ENCODE measurements around the gene ALDH3A1.

The ALDH3A1 gene

DNA sequence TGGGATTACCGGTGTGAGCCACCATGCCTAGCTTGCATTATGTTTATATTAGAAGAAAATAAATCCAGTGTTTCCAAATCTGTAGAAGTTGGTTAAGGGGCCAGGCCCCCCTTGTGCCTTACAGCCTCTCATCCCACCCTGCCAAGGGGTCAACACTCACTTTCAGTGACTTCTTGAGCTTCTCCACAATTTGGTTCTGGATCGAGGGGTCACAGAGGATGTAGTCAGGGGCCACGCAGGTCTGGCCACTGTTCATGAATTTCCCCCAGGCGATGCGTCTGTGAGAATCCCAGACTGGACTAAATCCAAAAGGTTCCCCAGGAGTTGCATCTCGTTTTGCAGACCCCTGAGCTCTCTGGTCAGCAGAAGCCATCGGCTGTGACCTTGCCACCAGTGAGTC, 7.2 kb downstream of the ALDH3A1 start:
- H3K27me3 ChIP-seq (ENCODE audit: control insufficient read depth in 2 of 2, insufficient read depth in 2 of 2, low read length in 2 of 2), result no peaks in the 10 kb centered on the region
- H3K4me1 ChIP-seq (ENCODE audit: control insufficient read depth in 2 of 2, insufficient read depth in 2 of 2, low read length in 2 of 2), result peaks cover 7 to 10% of the 10 kb centered on the region in 2 donors
- H3K4me3 ChIP-seq (ENCODE audit: low read length in 2 of 2), result no peak overlapping the region
- H3K27ac ChIP-seq (ENCODE audit: low read depth in 2 of 2, low read length in 2 of 2), result no peak overlapping the region
- no peaks in the 10 kb centered on the region for H3K36me3 ChIP-seq (ENCODE audit: control insufficient read depth in 2 of 2, insufficient read depth in 2 of 2, low read length in 2 of 2)
- H3K9me3 ChIP-seq (ENCODE audit: control insufficient read depth in 2 of 2, low read length in 2 of 2), result no peaks in the 10 kb centered on the region
- no peak overlapping the region for H3K9ac ChIP-seq (ENCODE audit: low read depth in 1 of 2, low read length in 2 of 2)

DNA sequence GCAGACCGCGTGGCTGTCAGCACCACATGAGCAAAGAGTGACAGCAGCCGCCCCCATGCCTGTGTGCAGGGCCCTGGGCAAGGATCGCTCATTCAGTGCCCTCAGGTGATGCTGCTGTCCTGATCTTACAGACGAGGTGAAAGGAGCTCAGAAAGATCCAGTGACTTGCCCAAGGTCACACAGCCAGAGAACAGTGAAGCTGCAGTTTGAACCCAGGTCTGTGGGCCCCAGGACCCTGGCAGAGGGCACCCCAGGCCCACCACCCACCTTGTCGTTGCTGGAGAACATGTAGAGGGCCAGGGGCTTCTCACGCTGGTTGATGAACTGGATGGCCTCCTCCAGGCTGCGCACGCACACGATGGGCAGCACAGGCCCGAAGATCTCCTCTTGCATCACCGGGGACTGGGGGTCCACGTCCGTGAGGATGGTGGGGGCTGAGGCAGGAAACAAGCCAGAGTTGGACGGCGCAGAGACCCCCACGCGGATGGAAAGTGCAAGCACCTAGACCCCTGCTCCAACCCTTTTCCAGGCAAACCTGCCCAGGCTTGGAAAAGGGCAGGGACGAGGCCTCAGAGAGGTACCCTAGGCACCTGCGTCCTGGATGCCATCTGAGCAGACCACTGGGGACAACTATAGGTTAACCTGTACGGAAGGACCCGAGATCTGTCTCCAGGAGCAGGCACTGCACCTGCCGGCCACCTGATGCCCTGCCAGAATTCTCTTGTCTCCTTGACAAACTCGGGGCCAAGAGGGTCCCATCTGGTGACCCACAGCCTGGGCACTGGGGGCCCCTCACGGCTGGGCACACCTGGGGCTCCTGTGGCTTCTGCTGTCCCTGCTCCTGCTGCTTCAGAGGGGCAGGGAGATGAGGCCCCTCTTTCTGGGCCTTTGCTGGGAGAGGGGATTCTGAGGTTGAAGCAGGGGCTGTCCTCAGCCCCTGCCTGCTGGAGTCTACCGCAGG, 8.6 kb downstream of the ALDH3A1 start:
- Histone ChIP-seq H3K9ac (ENCODE audit: low read depth in 1 of 2, low read length in 2 of 2) (no peak overlapping the region), H3K27ac (ENCODE audit: low read depth in 2 of 2, low read length in 2 of 2) (no peak overlapping the region), H3K9me3 (ENCODE audit: control insufficient read depth in 2 of 2, low read length in 2 of 2) (no peaks in the 10 kb centered on the region), H3K4me1 (ENCODE audit: control insufficient read depth in 2 of 2, insufficient read depth in 2 of 2, low read length in 2 of 2) (peaks cover 5 to 9% of the 10 kb centered on the region in 2 donors), H3K27me3 (ENCODE audit: control insufficient read depth in 2 of 2, insufficient read depth in 2 of 2, low read length in 2 of 2) (no peaks in the 10 kb centered on the region), H3K4me3 (ENCODE audit: low read length in 2 of 2) (no peak overlapping the region), H3K36me3 (ENCODE audit: control insufficient read depth in 2 of 2, insufficient read depth in 2 of 2, low read length in 2 of 2) (no peaks in the 10 kb centered on the region)

DNA sequence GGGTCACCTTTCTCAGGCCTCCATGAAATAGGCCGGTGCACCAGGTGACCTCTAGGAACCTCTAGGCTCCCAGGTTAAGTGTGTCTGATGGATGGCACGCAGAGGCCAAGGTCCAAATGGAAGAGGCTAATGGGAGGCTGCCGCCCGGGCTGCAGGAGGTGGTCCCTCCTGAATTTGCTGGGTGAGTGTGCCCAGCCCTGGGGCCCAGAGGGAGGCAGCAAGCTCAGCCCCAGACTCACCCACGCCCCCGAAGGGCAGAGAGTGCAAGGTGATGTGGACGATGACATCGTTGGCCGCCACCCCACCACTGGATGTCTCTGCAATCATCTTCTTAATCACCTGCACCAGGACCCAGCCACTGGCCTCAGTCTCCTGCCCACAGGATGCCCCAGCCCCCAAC, 9.3 kb downstream of the ALDH3A1 start:
- Histone ChIP-seq H3K4me1 (ENCODE audit: control insufficient read depth in 2 of 2, insufficient read depth in 2 of 2, low read length in 2 of 2) (peaks cover 12 to 15% of the 10 kb centered on the region in 2 donors), H3K36me3 (ENCODE audit: control insufficient read depth in 2 of 2, insufficient read depth in 2 of 2, low read length in 2 of 2) (no peaks in the 10 kb centered on the region), H3K4me3 (ENCODE audit: low read length in 2 of 2) (no peak overlapping the region), H3K27ac (ENCODE audit: low read depth in 2 of 2, low read length in 2 of 2) (no peak overlapping the region), H3K27me3 (ENCODE audit: control insufficient read depth in 2 of 2, insufficient read depth in 2 of 2, low read length in 2 of 2) (no peaks in the 10 kb centered on the region), H3K9ac (ENCODE audit: low read depth in 1 of 2, low read length in 2 of 2) (no peak overlapping the region), H3K9me3 (ENCODE audit: control insufficient read depth in 2 of 2, low read length in 2 of 2) (no peaks in the 10 kb centered on the region)

DNA sequence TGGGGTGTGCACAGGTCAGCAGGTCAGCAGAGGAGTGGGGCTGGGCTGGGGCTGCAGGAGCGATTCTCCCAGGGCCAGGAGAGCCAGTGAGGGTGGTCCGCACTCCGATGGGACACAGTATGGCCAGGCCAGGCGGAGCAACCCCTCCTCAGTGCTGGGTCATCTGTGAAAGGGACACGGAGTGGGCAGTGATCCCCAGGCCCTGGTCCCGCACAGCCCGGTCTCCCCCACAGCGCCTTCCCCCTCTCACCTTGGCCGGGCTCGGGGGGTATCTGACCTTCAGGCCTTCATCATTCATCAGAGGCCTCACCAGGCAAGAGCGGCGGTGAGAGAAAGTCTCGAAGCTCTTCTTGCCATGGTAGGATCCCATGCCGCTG, 10.0 kb downstream of the ALDH3A1 start:
- Histone ChIP-seq H3K9ac (ENCODE audit: low read depth in 1 of 2, low read length in 2 of 2) (no peak overlapping the region), H3K4me1 (ENCODE audit: control insufficient read depth in 2 of 2, insufficient read depth in 2 of 2, low read length in 2 of 2) (peaks cover 12 to 20% of the 10 kb centered on the region in 2 donors), H3K36me3 (ENCODE audit: control insufficient read depth in 2 of 2, insufficient read depth in 2 of 2, low read length in 2 of 2) (no peaks in the 10 kb centered on the region), H3K4me3 (ENCODE audit: low read length in 2 of 2) (no peak overlapping the region), H3K27me3 (ENCODE audit: control insufficient read depth in 2 of 2, insufficient read depth in 2 of 2, low read length in 2 of 2) (no peaks in the 10 kb centered on the region), H3K27ac (ENCODE audit: low read depth in 2 of 2, low read length in 2 of 2) (no peak overlapping the region), H3K9me3 (ENCODE audit: control insufficient read depth in 2 of 2, low read length in 2 of 2) (no peaks in the 10 kb centered on the region)

DNA sequence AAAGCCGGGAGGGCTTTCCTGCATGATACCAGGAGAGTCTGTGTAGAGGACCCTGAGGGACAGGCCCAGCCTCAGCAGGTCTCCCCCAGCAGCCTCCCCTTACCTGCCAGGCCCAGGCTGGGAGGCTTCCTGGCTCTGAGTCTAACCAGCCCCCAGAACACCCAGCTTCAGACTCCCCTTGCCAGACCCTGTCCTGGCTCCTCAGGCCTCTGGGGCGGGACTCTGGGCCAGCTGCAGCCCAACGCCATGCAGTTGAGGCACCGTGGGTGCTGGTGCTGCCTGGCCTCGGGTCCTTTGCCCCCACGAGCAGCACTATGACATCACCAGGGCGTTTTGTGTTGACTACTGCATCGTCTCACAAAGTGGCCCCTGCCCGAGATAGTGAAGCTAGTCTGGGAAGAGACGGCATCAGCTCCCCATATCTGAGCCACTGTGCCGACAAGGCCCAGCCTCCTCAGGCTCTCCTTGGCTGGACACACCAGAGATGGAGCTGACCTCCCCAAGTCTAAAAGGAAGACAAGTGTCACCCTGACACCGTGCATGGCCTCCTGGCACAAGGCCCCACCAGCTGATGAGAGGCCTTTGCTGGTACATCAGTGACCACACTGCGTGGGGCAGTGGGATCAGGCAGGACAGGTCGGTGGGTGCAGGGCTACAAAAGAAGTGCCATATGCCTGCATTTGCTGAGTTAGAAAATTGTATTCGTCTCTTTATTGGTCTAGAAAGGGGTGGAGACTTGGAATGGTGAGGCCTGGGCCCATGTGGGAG, 10.6 kb downstream of the ALDH3A1 start:
- H3K9me3 ChIP-seq (ENCODE audit: control insufficient read depth in 2 of 2, low read length in 2 of 2), result no peaks in the 10 kb centered on the region

DNA sequence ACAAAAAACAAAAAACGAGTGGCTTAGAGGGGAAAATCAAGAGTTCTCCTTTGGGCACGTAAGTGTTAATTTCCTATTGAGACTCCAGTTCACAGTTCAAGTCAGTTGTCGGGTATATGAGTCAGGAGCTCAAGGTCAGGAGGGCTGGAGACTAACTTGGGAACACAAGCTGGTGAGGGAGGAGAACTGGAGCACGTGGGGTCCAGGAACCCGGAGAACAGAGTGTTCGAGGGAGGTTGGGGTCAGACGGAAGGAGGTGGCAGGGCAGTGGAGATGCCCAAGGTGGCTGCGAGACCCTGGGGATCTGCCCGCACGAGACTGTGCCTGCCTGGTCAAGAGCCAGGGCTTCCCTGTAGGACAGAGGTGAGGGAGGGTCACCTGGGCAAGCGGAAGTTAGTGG, 12.0 kb downstream of the ALDH3A1 start:
- Histone ChIP-seq H3K36me3 (ENCODE audit: control insufficient read depth in 2 of 2, insufficient read depth in 2 of 2, low read length in 2 of 2) (no peaks in the 10 kb centered on the region), H3K4me3 (ENCODE audit: low read length in 2 of 2) (no peak overlapping the region), H3K9me3 (ENCODE audit: control insufficient read depth in 2 of 2, low read length in 2 of 2) (no peaks in the 10 kb centered on the region), H3K27ac (ENCODE audit: low read depth in 2 of 2, low read length in 2 of 2) (no peak overlapping the region), H3K4me1 (ENCODE audit: control insufficient read depth in 2 of 2, insufficient read depth in 2 of 2, low read length in 2 of 2) (peaks cover 12 to 20% of the 10 kb centered on the region in 2 donors), H3K27me3 (ENCODE audit: control insufficient read depth in 2 of 2, insufficient read depth in 2 of 2, low read length in 2 of 2) (no peaks in the 10 kb centered on the region), H3K9ac (ENCODE audit: low read depth in 1 of 2, low read length in 2 of 2) (no peak overlapping the region)

More for the DNA sequence above, 10.6 kb downstream of the ALDH3A1 start:
- Histone ChIP-seq H3K27me3 (ENCODE audit: control insufficient read depth in 2 of 2, insufficient read depth in 2 of 2, low read length in 2 of 2) (no peaks in the 10 kb centered on the region), H3K9ac (ENCODE audit: low read depth in 1 of 2, low read length in 2 of 2) (no peak overlapping the region), H3K4me3 (ENCODE audit: low read length in 2 of 2) (no peak overlapping the region), H3K36me3 (ENCODE audit: control insufficient read depth in 2 of 2, insufficient read depth in 2 of 2, low read length in 2 of 2) (no peaks in the 10 kb centered on the region), H3K4me1 (ENCODE audit: control insufficient read depth in 2 of 2, insufficient read depth in 2 of 2, low read length in 2 of 2) (peaks cover 12 to 20% of the 10 kb centered on the region in 2 donors), H3K27ac (ENCODE audit: low read depth in 2 of 2, low read length in 2 of 2) (no peak overlapping the region)

DNA sequence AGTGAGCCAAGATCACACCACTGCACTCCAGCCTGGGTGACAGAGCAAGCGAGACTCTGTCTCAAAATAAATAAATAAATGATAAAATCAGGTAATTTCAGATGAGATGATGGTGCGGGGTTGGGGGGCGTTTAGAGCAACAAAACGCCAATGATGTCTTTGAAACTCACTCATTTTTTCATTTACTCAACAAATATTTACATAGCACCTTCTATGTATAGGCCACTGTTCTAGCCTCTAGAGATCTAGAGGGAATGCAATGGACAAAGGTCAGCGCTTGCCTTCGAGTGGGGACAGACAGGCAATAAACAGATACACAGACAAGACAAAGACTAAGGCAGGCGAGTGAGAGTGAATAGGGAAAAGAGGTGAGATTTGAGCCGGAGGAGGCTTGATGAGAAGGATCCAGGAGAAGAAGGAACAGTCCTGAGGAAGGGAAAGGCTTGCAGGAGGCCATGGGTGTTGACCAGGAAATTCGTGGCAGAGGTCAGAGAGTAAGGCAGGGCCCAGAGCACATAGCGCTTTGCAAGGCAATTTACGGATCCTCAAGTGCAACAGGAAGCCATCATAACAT, 14.1 kb downstream of the ALDH3A1 start:
- no peaks in the 10 kb centered on the region for H3K27me3 ChIP-seq (ENCODE audit: control insufficient read depth in 2 of 2, insufficient read depth in 2 of 2, low read length in 2 of 2)
- H3K36me3 ChIP-seq (ENCODE audit: control insufficient read depth in 2 of 2, insufficient read depth in 2 of 2, low read length in 2 of 2), result no peaks in the 10 kb centered on the region
- H3K9me3 ChIP-seq (ENCODE audit: control insufficient read depth in 2 of 2, low read length in 2 of 2), result no peaks in the 10 kb centered on the region
- H3K9ac ChIP-seq (ENCODE audit: low read depth in 1 of 2, low read length in 2 of 2), result no peak overlapping the region
- H3K4me3 ChIP-seq (ENCODE audit: low read length in 2 of 2), result no peak overlapping the region
- peaks cover 12 to 20% of the 10 kb centered on the region in 2 donors for H3K4me1 ChIP-seq (ENCODE audit: control insufficient read depth in 2 of 2, insufficient read depth in 2 of 2, low read length in 2 of 2)
- H3K27ac ChIP-seq (ENCODE audit: low read depth in 2 of 2, low read length in 2 of 2), result peak overlapping the region; percentile 54 to 67

DNA sequence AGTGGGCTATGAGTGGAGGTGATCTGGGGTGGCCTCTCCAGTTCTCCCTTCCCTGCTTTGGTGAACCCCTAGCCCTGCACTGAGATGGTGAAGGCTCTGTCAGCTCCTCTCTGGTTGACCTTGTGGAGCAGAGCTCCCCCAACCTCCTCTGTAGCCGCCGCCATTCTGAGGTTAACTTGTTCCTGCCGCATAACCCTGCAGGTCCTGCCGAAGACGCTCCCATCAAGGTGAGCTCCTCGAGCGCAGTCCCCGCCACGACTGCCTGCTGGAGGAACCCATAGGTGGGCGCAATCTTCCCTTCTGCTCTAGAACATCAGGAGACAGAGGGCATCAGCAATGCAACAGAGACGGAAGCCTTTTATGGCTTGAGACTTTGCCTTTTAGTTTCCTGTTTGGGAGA, 16.5 kb downstream of the ALDH3A1 start:
- Histone ChIP-seq H3K4me3 (ENCODE audit: low read length in 2 of 2) (no peak overlapping the region), H3K27ac (ENCODE audit: low read depth in 2 of 2, low read length in 2 of 2) (no peak overlapping the region), H3K9ac (ENCODE audit: low read depth in 1 of 2, low read length in 2 of 2) (no peak overlapping the region), H3K36me3 (ENCODE audit: control insufficient read depth in 2 of 2, insufficient read depth in 2 of 2, low read length in 2 of 2) (no peaks in the 10 kb centered on the region), H3K4me1 (ENCODE audit: control insufficient read depth in 2 of 2, insufficient read depth in 2 of 2, low read length in 2 of 2) (peaks cover 22 to 33% of the 10 kb centered on the region in 2 donors), H3K27me3 (ENCODE audit: control insufficient read depth in 2 of 2, insufficient read depth in 2 of 2, low read length in 2 of 2) (no peaks in the 10 kb centered on the region), H3K9me3 (ENCODE audit: control insufficient read depth in 2 of 2, low read length in 2 of 2) (no peaks in the 10 kb centered on the region)

DNA sequence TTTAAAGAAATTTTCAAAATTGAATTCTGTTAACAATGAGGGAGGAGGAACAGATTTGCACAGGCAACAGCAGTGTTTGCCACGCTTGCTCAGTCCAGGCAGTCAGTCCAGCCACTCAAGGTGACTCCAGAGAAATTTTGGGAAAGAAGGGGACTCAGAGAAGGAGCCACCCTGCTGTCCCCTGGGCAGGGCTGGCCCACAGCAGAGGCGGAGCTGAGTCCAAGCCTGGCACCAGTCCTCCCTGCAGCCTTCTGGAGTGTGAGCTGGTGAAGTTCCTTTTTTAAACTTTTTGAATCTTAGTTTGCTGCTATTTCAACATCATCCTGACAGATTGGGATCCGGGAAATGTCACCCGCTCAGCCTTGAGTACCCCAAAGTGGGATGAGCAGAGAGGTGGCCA, 17.3 kb downstream of the ALDH3A1 start:
- no peaks in the 10 kb centered on the region for H3K27me3 ChIP-seq (ENCODE audit: control insufficient read depth in 2 of 2, insufficient read depth in 2 of 2, low read length in 2 of 2)
- no peaks in the 10 kb centered on the region for H3K9me3 ChIP-seq (ENCODE audit: control insufficient read depth in 2 of 2, low read length in 2 of 2)
- no peaks in the 10 kb centered on the region for H3K36me3 ChIP-seq (ENCODE audit: control insufficient read depth in 2 of 2, insufficient read depth in 2 of 2, low read length in 2 of 2)
- H3K4me1 ChIP-seq (ENCODE audit: control insufficient read depth in 2 of 2, insufficient read depth in 2 of 2, low read length in 2 of 2), result peaks cover 22 to 35% of the 10 kb centered on the region in 2 donors
- H3K9ac ChIP-seq (ENCODE audit: low read depth in 1 of 2, low read length in 2 of 2), result no peak overlapping the region
- H3K27ac ChIP-seq (ENCODE audit: low read depth in 2 of 2, low read length in 2 of 2), result no peak overlapping the region
- no peak overlapping the region for H3K4me3 ChIP-seq (ENCODE audit: low read length in 2 of 2)

DNA sequence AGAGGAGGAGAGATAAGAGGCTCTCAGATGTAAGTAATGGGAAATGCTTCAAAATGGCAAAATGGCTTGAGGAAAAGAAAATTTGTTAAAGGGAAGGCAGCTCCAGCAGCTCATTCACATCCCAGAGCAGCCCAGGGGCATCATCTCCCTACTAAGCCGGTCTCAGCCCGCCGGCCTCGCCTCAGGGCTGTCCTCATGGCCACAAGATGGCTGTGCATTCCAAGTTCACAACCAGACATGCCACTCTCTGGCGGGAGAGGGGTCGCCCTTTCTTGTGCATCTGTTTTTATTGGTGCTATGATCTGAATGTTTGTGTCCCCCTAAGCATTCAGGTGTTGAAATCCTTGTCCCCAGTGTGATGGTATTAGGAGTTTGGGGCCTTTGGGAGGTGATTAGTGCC, 18.2 kb downstream of the ALDH3A1 start:
- Histone ChIP-seq H3K9ac (ENCODE audit: low read depth in 1 of 2, low read length in 2 of 2) (no peak overlapping the region), H3K9me3 (ENCODE audit: control insufficient read depth in 2 of 2, low read length in 2 of 2) (no peaks in the 10 kb centered on the region), H3K4me3 (ENCODE audit: low read length in 2 of 2) (no peak overlapping the region), H3K4me1 (ENCODE audit: control insufficient read depth in 2 of 2, insufficient read depth in 2 of 2, low read length in 2 of 2) (peaks cover 25 to 38% of the 10 kb centered on the region in 2 donors), H3K36me3 (ENCODE audit: control insufficient read depth in 2 of 2, insufficient read depth in 2 of 2, low read length in 2 of 2) (no peaks in the 10 kb centered on the region), H3K27me3 (ENCODE audit: control insufficient read depth in 2 of 2, insufficient read depth in 2 of 2, low read length in 2 of 2) (no peaks in the 10 kb centered on the region), H3K27ac (ENCODE audit: low read depth in 2 of 2, low read length in 2 of 2) (no peak overlapping the region)
